ENCODE data around the gene MRPL44.

The MRPL44 gene

GRCh38 chr2:224009605-224010315 is 52.5 kb downstream of the MRPL44 start:
- DNase-seq (ENCODE audit: low read depth) = peak; percentile 32

GRCh38 chr2:224011837-224012236 is 54.6 kb downstream of the MRPL44 start:
- DNase-seq (ENCODE audit: low read depth) = no peak

- DNase-seq (ENCODE audit: low read depth) = no peak
Measured at GRCh38 chr2:224014336-224014735, 57.1 kb downstream of the MRPL44 start.

- no peak for DNase-seq (ENCODE audit: low read depth)
Measured at GRCh38 chr2:224016963-224017362, 59.7 kb downstream of the MRPL44 start.

All from fibroblast of gingiva (primary cell).